ENCODE results near the gene SFTPD.
"Not testable (repeated sequence)": the region's sequence is repeated elsewhere in the genome, so short reads cannot be mapped to it uniquely, and the experiment has no call there.

The SFTPD gene

DNA sequence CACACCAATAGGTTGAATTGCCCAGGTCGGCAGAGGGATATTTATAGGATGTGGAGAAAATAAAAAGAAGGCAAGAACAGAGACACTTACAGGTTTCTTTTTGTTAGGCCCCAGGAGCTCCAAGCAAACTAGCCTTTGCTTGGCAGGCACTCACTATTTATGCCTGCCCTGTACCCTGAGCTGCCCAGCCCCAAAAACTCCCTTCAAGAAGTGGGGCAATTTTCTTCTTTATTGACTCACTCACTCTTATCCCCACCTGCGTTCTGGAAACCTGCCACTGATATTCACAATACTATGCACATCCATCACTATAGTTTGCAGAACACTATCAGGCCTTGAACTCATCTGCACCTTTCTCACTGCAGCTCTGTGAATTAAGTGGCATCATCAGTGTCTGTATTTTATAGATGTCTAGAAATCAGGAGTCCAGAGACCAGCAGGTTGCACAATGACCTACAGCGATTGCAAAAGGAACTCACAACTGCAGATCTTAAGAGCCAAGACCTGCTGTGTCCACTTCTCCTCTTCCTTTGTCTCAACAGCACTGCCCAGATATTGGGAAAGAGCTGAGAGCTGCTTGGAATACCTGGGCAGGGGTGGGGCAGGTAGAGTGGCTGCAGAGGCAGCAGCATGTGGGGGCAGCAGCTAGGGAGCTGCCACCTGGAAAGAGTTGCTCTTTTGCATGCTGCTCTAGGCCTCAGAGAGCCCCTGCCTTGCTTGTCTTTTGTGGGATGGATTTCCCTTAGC is at the start of gene SFTPD:
Gene SFTPD, minus strand, starts transcription at position 130 of the 747 bp plus-strand sequence. CDS start 2,446 bp downstream, outside the sequence.
- no peak for DNase-seq

DNA sequence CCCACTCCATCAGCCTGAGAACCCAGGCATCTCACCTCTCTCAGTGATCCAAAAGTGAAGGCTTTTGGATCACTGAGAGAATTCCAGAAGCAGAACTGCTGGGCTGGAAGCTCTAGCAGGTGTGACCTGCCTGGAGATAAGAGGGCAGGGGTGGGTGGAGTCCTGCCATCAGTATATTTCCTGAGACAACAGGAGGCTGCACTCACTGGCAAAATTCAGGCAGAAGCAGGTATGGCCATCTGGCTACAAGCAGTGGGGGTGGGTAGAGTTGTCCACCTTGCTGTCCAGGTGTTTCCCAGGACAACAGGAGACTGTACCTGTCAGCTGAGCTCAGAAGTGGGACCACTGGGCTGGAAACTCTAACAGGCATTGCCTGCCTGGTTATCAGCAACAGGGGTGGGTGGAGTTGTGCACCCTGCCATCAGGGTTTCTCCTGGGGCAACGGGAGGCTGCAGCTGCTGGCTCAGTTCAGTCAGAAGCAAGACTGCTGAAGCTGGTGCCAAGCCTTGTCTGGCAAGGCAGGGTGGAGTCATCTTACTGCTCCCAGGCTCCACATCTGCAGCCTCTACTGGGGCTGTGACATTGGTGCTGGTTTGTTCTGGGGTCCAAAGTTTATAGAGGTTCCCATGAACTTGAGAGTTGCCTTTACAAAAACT is 47.2 kb upstream of the SFTPD start:
- DNase-seq = no peak

DNA sequence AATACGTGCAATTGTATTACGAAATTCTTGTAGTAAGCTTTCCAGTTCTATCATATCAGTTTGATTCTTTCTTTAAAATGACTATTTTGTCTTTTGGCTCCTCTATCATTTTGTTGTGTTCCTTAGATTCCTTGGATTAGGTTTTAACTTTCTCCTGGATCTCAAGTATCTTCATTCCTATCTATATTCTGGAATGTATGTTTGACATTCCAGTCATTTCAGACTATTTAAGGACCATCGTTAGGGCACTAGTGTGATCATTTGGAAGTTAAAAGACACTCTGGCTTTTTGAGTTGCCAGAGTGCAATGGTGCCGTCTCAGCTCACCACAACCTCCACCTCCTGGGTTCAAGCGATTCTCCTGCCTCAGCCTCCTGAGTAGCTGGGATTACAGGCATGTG is 45.7 kb upstream of the SFTPD start:
- no peak for DNase-seq

DNA sequence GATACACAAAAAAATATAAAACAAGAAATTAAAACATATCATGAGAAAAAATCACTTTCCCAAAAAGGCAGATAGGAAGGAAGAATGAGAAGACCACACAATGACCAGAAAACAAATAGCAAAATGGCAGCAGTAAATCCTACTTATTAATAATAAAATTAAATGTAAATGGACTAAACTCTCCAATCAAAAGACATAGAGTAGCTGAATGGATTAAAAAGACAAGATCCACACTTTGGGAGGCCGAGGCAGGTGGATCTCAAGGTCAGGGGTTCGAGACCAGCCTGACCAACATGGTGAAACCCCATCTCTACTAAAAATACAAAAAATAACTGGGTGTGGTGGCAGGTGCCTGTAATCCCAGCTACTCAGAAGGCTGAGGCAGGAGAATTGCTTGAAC is 39.3 kb upstream of the SFTPD start:
- DNase-seq = not testable (repeated sequence)

DNA sequence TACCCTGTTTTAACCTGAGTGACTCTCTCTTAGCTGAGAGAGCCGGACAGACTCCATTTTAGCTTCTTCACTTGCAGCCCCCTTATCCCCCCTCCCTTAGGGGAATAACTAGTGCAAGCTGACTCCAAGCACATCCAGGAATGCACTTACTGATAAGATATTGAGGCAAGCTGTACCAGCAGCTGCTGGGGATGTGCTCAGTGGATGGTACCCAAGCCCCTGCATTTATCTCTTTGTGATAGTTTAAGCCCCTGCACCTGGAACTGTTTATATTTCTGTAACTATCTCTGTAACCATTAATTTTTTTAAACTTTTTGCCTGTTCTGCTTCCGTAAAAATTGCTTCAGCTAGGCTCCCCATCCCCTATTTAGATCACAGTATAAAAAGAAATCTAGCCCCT is 37.8 kb upstream of the SFTPD start:
- DNase-seq = not testable (repeated sequence)

DNA sequence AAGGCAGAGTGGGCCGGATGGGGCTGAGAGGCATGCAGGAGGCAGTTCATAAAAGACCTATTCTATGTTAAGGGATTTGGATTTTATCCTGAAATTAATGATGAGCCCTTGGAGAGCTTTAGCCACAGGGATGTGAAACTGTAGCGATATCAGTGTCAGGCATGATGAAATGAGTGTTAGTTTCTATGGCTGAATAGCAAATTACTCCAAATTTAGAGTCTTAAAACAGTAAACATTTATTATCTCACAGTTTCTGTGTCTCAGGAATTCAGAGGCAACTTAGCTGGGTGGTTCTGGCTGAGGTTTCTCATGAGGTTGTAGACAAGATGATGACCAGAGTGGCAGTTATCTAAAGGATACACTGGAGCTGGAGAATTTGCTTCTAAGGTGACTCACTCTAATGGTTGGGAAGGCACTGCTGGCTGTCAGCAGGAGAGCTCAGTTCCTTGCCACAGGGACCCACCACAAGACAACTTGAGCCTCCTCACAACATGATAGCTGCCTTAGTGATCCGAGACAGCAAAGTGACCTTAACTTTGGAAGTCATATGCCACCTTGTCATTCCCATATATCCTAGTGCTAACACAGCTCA is 36.7 kb upstream of the SFTPD start:
- peak; percentile 4 for DNase-seq

DNA sequence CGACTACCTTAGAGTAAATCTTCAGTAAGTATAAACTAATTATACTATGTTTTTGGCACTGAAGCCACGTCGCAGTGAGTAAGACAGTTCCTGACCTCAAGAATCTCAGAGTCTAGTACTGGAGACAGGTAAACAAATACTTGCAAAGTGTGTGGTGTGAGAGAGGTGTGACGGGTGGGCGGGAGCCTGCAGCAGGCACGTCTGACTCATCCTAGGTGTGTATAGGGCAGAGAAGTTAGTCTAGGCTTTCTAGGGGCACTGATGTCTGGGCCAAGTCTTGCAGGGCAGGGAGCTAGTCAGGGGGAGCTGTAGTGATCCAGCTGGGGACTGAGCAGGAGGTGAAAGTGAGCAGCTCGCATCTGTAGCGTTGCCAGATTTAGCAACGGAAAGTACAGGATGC is 35.9 kb upstream of the SFTPD start:
- DNase-seq = peak; percentile 72

DNA sequence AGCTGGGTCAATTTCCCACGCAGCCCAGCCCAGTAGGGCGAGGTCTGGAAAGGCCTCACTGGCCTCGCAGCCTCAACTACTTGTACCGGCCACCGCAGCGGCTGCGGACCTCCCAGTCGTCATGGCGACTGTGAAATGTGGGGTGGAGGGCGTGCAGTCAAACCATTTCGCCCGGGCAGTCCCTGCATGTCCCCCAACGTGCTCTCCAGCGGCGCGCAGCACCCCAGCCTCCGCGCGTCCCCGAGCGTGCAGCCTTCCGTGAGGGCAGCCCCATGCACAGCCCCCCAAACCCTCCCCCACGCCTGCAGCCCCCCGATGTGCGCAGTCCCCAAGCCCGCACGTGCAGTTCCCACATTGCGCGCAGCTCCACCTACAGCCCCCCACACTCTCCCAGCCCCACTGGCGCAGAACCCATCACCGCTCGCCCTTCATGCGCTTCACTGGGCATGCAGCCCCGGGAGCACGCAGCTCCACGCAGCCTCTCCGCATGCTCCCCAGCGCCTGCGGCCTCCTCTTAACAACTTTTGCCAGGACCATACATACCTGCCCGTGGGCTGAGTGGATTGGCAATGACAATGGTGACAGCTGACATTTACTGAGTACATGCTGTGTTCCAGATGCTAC is 34.5 kb upstream of the SFTPD start:
- no peak for DNase-seq

DNA sequence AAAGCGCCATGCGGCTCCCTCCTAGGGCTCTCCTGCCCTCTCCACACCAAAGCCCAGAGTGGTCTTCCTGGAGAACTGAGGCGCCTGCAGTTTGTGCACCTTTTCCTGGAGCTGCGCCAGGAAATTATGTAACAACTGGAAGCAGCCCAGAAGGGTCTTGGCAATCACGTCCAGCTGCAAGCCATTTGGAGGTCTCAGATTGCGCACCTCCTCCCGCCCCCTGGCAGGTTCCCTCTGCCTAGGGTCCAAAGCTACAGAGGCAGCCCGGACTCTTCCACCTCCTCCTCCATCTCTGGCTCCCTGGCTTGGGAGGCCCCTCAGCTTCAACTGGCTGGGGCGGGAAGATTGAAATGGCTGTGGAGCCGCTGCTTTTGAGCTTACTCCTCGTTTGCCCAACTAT is 34.0 kb upstream of the SFTPD start:
- no peak for DNase-seq

DNA sequence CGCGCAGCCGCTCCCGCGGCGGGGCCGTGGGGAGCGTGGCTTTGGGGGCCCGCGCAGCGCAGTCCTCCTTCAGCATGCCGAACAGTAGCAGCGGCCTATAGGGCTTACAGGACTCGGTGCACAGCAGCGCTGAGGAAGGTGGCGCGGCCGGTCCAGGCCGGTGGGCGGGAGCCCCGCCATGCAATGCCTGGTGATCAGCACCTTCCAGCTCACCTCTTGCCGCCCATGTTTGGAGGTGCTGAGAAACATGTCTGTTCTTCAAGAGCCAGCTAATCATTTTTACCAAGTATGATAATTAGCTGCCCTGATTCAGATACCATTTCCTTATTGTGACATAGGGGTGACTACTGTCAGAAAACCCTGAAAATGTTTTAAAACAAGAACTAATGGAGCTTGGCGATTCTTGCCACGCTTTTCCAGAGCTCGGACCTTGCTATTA is 33.5 kb upstream of the SFTPD start:
- DNase-seq = no peak

DNA sequence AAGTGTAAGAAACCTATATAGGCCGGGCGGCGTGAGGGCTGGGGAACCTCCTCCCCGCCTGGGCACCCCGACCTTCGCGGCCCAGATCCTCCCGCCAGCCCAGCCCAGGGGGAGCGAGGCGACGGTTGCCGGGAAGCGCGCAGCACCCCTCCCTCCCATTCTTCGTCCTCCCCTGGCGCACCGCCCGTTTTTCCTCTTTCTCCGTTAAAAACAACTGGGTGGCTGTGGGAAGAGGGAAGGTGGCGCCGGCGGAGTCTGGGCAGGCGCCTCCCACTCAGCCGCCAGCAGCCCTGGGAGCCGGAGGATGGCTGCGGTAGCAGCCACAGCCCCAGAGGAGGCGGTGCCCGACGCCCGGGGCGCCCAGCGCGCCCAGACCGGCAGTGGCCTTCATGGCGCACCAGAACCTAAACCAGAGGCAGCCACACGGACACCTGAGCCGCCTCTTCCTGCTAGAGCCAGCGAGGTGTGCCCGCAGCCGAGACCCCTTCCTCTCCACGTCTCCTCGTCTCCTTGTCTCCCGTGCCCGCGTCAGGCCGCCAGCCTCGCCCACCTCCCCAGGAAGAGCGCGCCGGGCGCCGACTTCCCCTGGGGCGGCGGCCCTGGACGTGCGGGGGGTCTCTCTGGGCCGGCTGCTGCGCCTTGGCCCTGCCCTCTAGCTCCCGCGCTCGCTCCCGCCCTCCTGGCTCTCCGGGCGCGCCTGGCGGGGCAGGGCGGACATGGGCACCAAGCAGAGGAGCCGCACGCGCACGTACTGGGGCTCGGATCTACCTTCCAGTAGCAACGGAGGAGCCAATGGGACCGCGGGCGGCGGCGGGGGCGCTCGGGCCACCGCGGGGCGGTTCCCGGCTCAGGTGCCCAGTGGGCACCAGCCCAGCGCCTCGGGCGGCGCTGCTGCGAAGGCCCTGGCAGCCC is 32.8 kb upstream of the SFTPD start:
- peak; percentile 57 for DNase-seq

DNA sequence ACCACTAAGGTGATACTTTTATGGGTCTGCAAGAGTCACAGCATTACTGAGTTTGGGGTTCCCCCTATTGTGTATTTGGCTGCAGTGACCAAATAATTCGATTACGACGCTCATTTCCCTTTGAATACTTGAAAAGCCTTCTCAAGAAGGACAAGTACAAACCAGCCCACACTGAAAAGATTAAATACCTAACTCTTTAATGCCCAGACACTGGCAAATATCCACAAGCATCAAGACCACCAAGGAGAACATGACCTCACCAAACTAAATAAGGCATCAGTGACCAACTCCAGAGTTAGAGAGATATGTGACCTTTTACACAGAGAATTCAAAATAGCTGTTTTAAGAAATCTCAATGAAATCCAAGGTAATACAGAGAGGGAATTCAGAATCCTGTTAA is 31.8 kb upstream of the SFTPD start:
- no peak for DNase-seq

DNA sequence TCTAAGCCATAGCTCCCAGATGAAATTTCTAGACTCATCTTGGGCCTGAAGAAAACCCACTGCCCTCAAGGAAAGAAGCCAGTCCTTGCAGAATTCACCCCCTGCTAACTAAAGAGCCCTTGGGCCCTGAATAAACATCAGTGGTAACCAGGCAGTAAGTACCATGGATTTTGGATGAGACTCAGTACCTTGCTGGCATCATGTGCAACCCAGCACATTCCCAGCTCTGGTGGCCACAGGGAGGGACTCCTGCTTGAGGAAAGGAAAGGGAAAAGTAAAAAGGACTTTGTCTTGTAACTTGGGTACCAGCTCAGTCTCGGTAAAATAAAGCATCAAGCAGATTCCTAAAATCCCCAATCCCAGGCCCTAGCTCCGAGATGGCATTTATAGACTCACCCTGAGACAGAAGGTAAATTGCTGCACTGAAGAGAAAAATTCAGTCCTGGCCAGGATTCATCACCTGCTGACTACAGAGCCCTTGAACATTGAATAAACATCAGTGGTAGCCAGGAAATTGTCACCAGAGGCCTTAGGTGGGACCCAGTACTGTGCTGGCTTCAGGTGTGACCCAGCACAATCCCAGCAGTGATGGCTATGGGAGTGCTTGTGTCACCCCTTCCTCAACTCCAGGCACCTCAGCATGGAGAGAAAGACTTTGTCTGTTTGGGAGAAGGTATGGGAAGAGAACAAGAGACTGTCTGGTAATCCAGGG is 31.2 kb upstream of the SFTPD start:
- no peak for DNase-seq

DNA sequence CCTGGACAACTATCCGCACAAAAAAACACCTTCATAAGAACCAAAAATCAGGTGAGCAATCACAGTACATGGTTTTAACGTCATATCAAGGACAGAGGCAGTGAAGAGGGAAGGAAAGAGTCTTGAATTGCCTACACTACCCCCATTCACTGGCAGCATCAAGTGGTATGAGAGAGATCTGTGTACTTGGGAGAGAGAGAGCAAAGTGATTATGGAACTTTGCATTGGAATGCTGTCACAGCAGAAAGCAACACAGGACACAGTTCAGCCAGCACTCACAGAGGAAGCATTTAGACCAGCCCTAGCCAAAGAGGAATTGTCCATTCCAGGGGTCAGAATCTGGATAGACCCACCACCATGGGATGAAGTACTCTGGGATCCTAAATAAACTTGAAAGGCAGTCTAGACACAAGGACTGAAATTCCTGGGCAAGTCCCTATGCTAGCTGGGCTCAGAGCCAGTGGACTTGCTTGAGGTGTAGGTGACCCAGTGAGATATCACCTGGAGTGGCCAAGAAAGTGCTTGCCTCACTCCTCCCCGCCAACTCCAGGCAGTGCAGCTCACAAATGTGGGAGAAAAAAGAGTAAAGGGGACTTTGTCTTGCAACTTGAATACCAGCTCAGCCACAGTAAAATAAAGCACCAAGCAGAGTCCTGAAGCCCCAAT is 30.5 kb upstream of the SFTPD start:
- no peak for DNase-seq

DNA sequence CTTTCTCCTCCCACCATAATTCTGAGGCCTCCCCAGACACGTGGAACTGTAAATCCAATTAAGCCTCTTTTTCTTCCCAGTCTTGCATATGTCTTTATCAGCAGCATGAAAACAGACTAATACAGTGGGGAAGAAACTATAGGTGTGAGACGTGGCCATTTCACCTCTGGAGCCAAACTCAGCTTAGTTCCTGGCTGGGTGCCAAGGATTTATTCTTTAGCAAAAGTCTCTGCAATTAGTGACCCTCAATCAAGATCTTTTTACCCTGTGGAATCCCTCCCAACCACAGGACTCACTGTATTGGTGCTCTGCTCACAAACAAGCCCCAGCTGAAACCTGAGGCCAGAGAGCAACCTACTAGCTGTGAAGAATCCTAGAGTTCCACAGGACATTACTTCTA is 28.1 kb upstream of the SFTPD start:
- DNase-seq = no peak

DNA sequence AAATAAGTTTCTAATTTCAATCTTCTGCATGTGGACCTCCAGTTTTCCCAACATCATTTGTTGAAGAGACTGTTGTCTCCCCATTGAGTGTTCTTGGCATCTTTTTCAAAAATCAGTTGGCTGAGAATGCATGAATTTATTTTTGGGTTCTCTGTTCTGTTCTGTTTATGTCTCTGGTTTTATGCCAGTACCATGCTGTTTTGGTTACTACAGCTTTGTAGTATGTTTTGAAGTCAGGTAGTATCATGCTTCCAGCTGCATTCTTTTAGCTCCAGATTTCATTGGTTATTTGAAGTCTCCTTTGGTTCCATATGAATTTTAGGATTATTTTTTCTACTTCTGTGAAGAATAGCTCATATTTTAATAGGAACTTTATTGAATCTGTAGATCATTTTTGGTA is 21.2 kb upstream of the SFTPD start:
- DNase-seq = no peak

DNA sequence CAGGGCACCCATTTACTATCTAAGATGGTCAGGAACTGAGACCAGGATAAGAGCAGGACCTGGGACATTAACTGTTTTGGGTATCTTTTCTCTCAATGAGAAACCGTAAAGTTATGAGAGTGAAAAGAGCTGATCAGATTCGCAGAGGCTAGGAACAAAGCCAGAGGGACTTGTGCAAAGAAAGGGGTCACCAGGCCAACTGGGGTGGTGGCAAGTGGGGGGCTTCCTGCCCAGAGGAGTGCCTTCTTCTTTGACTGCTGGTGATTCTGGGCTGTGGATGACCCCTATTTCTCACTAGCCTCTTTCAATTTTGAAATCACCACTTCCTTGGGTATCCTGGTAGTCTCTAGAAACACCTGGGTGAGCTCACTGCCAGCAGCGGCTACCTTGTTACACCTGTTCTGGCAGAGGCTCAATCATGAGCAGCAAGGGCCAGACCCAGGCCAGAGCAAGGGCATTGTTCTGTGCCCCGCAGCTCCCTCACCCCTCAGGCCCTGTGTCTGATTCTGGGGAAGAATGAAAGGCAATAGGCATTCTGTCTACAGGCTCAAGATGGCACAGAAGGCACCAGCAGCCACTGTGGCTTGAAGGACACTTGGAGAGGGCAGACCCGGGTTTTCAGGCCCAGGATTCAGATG is 999 bp downstream of the SFTPD start:
- no peak for DNase-seq

DNA sequence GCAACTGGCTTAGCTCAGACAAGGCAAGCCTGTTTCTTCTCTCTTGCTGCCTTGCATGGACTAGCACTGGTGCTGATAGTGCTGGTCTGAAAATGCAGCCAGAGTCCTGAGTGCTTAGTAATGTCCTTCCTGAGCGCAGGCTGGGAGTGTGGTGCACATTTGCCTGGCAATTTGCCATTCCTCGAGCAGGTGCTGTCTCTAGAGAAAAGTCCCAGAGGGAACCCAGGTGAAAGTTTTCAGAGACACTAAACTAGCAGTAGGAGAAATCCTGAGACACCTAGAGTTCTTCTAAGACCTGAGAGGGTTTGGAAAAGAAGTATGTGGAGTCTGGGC is 1.9 kb downstream of the SFTPD start:
- no peak for DNase-seq

DNA sequence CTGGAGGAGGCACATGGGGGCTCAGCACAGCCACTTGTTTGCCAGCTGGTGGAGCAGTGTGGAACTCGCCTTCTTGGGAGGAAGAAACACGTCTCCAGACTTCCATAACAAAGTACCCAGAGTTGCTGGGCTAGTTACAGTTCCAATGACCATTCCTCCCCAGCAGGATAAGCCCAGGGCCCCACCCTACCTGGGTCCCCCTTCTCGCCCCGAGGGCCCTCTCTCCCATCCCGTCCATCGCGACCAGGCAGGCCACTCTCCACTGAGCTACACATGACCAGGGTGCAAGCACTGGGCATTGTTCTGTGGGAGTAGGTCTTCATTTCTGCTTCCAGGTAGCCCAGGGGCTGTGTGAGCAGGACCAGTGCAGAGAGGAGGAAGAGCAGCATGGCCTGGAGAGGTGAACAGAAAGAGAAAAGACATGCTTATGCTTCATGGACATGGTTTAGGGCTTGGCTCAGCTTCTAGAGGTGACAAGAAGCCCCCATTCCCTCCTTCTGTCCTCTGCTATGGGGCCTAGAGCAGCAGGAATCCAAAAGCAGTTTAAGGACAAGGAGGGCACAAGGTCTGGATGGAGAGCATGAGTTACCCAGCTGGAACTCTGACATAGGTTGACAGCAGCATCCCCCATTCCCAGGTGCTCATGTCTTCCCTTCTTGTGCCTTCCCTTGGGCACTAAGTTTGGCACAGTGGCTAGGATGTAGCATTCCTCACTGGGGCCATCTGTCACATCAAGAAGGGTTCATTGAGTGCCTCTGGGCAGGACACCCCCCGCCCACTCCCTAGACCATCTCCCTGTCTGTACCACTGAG is 2.4 kb downstream of the SFTPD start:
- no peak for DNase-seq

All from activated CD4-positive, alpha-beta T cell treated with anti-CD3 and anti-CD28 coated beads, Interleukin-10, Interleukin-2, amounts not matched to agents 100 ng/mL and 50 ng/mL, durations not matched to agents 16 hours and 8 hours (primary cell).